ENCODE results near the gene PILRA.

DNA sequence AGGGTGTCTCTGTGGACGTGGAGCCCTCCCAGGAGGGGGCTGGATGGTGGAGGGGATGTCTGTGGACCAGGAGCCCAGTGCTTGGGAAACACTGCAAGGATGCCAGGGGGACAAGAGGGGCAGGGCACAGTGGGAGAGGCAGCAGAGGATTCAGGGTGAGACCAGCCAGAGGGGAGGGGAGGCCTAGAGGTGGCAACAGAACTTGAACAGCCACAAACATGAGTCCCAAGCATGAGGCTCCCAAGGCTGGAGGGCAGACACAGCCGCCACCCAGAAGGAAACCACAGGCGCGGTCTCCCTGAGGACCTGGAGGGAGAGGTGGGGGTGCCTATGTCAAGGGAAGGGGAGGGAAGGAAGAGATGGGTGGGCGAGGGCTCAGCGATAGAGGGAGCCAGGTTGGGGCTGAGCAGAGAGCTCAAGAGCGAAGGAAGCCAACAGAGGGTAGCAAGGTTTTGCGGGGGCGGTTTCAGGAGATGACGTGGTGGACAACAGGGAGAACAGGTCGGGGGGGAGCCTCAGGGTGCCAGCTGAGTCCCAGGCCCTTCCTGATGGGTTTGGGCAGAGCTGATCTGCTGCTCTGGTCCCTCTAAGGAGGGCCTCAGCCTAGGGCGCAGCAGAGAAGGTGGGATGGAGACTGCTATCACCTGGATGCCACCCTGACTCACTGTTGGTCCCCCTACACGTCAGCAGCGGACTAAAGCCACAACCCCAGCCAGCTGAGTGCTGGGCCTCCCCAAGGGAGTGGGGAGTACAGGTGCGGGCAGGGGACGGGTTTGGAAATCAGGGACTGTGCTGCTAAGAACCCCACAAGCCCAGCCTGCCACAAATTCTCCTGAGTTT is 6.7 kb upstream of the PILRA start:
- TF ChIP-seq, protein P1, sequence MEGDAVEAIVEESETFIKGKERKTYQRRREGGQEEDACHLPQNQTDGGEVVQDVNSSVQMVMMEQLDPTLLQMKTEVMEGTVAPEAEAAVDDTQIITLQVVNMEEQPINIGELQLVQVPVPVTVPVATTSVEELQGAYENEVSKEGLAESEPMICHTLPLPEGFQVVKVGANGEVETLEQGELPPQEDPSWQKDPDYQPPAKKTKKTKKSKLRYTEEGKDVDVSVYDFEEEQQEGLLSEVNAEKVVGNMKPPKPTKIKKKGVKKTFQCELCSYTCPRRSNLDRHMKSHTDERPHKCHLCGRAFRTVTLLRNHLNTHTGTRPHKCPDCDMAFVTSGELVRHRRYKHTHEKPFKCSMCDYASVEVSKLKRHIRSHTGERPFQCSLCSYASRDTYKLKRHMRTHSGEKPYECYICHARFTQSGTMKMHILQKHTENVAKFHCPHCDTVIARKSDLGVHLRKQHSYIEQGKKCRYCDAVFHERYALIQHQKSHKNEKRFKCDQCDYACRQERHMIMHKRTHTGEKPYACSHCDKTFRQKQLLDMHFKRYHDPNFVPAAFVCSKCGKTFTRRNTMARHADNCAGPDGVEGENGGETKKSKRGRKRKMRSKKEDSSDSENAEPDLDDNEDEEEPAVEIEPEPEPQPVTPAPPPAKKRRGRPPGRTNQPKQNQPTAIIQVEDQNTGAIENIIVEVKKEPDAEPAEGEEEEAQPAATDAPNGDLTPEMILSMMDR (IDR thresholded peaks at IDR 0.05), result no peak
- no peak for TF ChIP-seq ZFX (IDR thresholded peaks at IDR 0.05; ENCODE audit: borderline replicate concordance)

All from 22Rv1 (cell line).